Subcutaneous adipose tissue (tissue), 4 donors: ENCODE data around the gene SPRING1. TPM values are rescaled to one million over a fixed set of nuclear protein-coding genes. Genes with fewer than 3 reads are reported as not detected.

ENCODE experiments used
- total RNA-seq, 4 donors: library from RNA; depleted of rRNA; stranded (reverse); fragments of >200 nt; gene quantifications; one replicate each; pipeline ENCODE4 v1.1.0, GENCODE V29; 2016
- TF ChIP-seq, protein P1 (sequence below): fragments of 450-650 bp; IDR thresholded peaks from one replicate; pipeline ENCODE4 v1.5.1; 2016; ENCODE audit warnings: low read depth, mild to moderate bottlenecking, control low read depth, antibody characterized with exemption, moderate library complexity

The SPRING1 gene
- total RNA-seq, 4 donors from 2014 or later: 9.6 to 38.1 (median 16.8) TPM

GRCh38 chr12:116759783-116760621 is 22.1 kb upstream of the SPRING1 start:
- TF ChIP-seq, protein P1, sequence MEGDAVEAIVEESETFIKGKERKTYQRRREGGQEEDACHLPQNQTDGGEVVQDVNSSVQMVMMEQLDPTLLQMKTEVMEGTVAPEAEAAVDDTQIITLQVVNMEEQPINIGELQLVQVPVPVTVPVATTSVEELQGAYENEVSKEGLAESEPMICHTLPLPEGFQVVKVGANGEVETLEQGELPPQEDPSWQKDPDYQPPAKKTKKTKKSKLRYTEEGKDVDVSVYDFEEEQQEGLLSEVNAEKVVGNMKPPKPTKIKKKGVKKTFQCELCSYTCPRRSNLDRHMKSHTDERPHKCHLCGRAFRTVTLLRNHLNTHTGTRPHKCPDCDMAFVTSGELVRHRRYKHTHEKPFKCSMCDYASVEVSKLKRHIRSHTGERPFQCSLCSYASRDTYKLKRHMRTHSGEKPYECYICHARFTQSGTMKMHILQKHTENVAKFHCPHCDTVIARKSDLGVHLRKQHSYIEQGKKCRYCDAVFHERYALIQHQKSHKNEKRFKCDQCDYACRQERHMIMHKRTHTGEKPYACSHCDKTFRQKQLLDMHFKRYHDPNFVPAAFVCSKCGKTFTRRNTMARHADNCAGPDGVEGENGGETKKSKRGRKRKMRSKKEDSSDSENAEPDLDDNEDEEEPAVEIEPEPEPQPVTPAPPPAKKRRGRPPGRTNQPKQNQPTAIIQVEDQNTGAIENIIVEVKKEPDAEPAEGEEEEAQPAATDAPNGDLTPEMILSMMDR: no peak

GRCh38 chr12:116750298-116750697 is 12.4 kb upstream of the SPRING1 start:
- TF ChIP-seq, protein P1: no peak

DNA sequence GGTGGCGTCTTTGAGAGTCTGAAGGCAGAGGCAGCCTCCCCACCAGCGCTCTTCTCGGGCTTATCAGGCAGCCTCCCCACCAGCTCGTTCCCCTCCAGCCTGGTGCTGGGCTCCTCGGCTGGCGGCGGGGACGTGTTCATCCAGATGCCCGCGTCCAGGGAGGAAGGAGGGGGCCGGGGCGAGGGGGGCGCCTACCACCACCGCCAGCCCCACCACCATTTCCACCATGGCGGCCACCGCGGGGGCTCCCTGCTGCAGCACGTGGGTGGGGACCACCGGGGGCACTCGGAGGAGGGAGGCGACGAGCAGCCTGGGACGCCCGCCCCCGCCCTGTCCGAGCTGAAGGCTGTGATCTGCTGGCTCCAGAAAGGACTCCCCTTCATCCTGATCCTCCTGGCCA is 12.0 kb upstream of the SPRING1 start:
- TF ChIP-seq, protein P1: no peak

DNA sequence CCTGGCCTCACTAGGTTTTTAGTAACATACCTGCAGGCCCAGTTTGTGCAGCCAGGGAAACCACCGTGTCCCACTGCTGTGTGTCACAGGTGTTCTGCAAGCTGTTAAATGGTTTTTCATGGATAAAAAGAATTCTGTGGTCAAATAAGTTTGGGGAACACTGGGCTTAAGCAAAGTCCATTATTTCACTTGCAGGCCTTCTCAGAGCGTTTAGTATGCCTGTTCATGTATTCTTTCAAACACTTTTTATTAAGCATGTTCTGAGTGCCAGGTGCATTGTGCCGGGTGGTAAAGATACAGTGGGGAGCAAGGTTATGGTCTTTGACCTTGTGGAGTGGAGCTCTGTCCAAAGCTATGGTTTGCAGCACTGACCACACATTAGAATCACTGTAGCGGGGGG is 7.7 kb upstream of the SPRING1 start:
- TF ChIP-seq, protein P1: no peak

GRCh38 chr12:116744766-116745165 is 6.9 kb upstream of the SPRING1 start:
- TF ChIP-seq, protein P1: no peak

GRCh38 chr12:116739381-116739887 is 1.6 kb upstream of the SPRING1 start:
- TF ChIP-seq, protein P1: no peak

DNA sequence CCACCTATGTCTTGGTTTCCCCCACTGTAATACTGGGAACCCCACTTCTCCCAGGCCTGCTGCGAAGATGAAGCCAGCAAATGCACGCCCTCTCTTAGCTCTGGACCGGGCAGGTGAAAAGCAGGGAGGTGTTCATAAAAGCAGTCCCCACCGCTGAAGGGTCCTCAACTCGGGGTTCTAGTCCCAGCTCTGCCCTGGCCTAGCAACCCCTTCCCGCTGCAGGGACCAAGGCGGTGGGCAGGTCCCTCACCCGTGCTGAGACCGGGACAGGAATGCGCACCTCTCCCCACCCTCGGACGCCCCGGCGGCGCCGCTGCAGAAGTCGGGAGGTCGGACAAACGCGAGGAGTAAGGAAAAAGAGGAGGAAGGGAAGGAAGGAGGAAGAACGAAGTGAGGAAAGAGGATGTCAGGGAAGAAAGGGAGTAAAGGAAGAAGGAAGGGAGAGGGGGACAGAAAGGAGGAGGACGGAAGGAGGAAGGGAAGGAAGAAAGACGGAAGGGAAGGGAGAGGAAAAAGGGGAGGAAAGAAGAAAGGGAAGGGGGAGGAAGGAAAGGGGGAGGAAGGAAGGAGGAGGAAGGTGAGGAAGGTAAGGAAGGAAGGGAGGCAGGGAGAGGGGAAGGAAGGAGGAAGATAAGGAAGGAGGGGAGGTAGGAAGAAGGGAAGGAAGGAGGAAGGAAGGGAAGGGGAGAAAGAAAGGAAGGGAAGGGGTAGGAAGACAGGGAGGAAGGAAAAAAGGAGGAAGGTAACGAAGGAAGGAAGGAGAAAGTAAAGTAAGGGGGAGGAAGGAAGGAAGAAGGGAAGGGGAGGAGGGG is 701 bp downstream of the SPRING1 start:
- TF ChIP-seq, protein P1: no peak
